ENCODE measurements around the gene DNAH10. TPM values are rescaled to one million over a fixed set of nuclear protein-coding genes. Genes with fewer than 3 reads are reported as not detected.

Gene DNAH10
- total RNA-seq, 1 experiment from 2014 or later: 0.09 TPM

DNA sequence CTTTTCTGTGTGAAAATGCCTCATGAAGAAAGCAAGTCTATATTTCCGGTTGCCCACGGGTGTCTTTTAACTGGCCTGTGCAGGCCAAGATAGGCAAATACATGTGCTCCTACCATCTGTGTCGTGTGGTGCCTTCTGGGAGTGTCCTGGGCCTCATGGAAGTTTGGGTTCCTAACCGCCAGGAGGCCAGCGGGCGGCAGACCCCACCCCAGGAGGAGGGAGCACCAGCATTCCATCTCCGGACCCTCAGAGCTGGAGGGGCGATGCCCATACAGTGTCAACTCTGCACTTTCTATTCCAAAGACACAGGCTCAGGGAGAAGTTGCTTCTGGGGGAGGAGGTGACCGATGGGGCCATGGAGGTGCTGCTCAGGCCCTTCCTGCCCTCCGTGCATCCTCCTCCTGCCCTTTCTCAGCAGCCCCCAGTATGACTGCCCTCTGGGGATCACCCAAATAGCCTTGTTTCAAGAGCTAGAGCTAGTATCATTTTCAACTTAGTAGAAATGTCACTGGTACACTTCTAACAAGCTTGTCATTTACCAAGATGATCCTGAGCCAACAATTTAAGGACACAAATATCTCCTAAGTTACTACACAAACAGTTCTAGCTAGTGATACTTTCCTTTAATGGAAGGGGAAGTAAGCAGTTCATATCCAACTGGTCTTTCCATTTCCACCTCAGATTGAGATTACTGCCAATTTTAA lies 192.7 kb downstream of the DNAH10 start:
- DNase-seq (ENCODE audit: low spot score): no peak
- H3K36me3 Mint-ChIP-seq: no peaks in the 10 kb centered on the region
- ChIA-PET CTCF (interaction anchor here (0.6 to 2.4 kb wide), 3 partner anchors 9 to 143 kb away, joined by 3 to 5 read pairs (median 5); no protein-coding TSS in a partner anchor), POLR2A (no interaction called here)
- no peak overlapping the region for H3K4me3 Mint-ChIP-seq
- H3K27ac Mint-ChIP-seq: no peak overlapping the region
- no peak for ATAC-seq
- H3K27me3 Mint-ChIP-seq (ENCODE audit: low read depth): peaks cover 73% of the 10 kb centered on the region
- H3K9me3 Mint-ChIP-seq: no peaks in the 10 kb centered on the region
- TF ChIP-seq SMAD3 (CRISPR knock-in tag; IDR thresholded peaks at IDR 0.05; ENCODE audit: borderline replicate concordance): no peak
- TF ChIP-seq, protein P1, sequence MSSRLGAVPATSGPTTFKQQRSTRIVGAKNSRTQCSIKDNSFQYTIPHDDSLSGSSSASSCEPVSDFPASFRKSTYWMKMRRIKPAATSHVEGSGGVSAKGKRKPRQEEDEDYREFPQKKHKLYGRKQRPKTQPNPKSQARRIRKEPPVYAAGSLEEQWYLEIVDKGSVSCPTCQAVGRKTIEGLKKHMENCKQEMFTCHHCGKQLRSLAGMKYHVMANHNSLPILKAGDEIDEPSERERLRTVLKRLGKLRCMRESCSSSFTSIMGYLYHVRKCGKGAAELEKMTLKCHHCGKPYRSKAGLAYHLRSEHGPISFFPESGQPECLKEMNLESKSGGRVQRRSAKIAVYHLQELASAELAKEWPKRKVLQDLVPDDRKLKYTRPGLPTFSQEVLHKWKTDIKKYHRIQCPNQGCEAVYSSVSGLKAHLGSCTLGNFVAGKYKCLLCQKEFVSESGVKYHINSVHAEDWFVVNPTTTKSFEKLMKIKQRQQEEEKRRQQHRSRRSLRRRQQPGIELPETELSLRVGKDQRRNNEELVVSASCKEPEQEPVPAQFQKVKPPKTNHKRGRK (CRISPR knock-in tag; IDR thresholded peaks at IDR 0.05; ENCODE audit: borderline replicate concordance): no peak
- TF ChIP-seq NFATC4 (CRISPR knock-in tag; IDR thresholded peaks at IDR 0.05): no peak
- no peak for TF ChIP-seq IRF2 (CRISPR knock-in tag; IDR thresholded peaks at IDR 0.05; ENCODE audit: borderline replicate concordance, low read depth)
- TF ChIP-seq ZNF671 (CRISPR knock-in tag; IDR thresholded peaks at IDR 0.05): no peak
- TF ChIP-seq ZNF416 (CRISPR knock-in tag; IDR thresholded peaks at IDR 0.05): no peak
- TF ChIP-seq, protein P2, sequence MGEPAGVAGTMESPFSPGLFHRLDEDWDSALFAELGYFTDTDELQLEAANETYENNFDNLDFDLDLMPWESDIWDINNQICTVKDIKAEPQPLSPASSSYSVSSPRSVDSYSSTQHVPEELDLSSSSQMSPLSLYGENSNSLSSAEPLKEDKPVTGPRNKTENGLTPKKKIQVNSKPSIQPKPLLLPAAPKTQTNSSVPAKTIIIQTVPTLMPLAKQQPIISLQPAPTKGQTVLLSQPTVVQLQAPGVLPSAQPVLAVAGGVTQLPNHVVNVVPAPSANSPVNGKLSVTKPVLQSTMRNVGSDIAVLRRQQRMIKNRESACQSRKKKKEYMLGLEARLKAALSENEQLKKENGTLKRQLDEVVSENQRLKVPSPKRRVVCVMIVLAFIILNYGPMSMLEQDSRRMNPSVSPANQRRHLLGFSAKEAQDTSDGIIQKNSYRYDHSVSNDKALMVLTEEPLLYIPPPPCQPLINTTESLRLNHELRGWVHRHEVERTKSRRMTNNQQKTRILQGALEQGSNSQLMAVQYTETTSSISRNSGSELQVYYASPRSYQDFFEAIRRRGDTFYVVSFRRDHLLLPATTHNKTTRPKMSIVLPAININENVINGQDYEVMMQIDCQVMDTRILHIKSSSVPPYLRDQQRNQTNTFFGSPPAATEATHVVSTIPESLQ (CRISPR knock-in tag; IDR thresholded peaks at IDR 0.05): no peak
- no peak for TF ChIP-seq ATF3 (CRISPR knock-in tag; conservative IDR thresholded peaks at IDR 0.05)
- TF ChIP-seq ATF1 (CRISPR knock-in tag; IDR thresholded peaks at IDR 0.05): no peak
- no peak for TF ChIP-seq TCF7 (CRISPR knock-in tag; IDR thresholded peaks at IDR 0.05; ENCODE audit: low read depth)
- TF ChIP-seq MXD4 (CRISPR knock-in tag; IDR thresholded peaks at IDR 0.05; ENCODE audit: borderline replicate concordance): no peak
- TF ChIP-seq, protein P3, sequence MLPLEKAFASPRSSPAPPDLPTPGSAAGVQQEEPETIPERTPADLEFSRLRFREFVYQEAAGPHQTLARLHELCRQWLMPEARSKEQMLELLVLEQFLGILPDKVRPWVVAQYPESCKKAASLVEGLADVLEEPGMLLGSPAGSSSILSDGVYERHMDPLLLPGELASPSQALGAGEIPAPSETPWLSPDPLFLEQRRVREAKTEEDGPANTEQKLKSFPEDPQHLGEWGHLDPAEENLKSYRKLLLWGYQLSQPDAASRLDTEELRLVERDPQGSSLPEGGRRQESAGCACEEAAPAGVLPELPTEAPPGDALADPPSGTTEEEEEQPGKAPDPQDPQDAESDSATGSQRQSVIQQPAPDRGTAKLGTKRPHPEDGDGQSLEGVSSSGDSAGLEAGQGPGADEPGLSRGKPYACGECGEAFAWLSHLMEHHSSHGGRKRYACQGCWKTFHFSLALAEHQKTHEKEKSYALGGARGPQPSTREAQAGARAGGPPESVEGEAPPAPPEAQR (CRISPR knock-in tag; IDR thresholded peaks at IDR 0.05): no peak
- no peak for TF ChIP-seq MYBL2 (CRISPR knock-in tag; IDR thresholded peaks at IDR 0.05)
- no peak for TF ChIP-seq HMGXB4 (CRISPR knock-in tag; IDR thresholded peaks at IDR 0.05)
- no peaks in the 10 kb centered on the region for H3K4me1 Mint-ChIP-seq

DNA sequence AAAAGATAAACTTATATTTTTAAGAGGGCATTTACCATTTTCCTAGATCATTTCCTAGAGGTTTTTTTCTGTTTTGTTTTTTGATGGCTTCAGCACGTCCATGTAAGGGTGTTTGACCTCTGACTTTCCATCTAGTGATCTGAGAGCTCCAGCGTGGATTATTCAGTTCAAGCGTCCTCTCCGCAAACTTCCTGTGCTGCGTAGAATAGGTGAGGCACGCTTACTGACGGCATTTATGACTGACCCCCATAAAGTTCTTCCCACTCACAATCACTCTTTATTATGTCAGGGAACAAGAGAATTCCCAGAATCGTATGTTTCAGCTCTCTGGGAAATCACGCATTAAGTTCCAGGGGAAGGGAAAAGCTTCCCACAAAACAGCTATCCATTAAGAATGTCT lies 194.1 kb downstream of the DNAH10 start:
- ATAC-seq (no peak), DNase-seq (ENCODE audit: low spot score) (no peak)
- H3K27ac Mint-ChIP-seq: no peak overlapping the region
- no peak overlapping the region for H3K4me3 Mint-ChIP-seq
- peaks cover 83% of the 10 kb centered on the region for H3K27me3 Mint-ChIP-seq (ENCODE audit: low read depth)
- CTCF ChIA-PET: interaction anchor here (1.9 kb wide), 1 partner anchor 17 kb away, joined by 5 read pairs; no protein-coding TSS in a partner anchor
- POLR2A ChIA-PET: interaction anchor here (1.0 kb wide), 1 partner anchor 10 kb away, joined by 3 read pairs; no protein-coding TSS in a partner anchor
- H3K4me1 Mint-ChIP-seq: no peaks in the 10 kb centered on the region
- no peaks in the 10 kb centered on the region for H3K9me3 Mint-ChIP-seq
- H3K36me3 Mint-ChIP-seq: no peaks in the 10 kb centered on the region
- no peak for TF ChIP-seq NFYB (CRISPR knock-in tag; conservative IDR thresholded peaks at IDR 0.05; ENCODE audit: low read depth)
- TF ChIP-seq, protein P4, sequence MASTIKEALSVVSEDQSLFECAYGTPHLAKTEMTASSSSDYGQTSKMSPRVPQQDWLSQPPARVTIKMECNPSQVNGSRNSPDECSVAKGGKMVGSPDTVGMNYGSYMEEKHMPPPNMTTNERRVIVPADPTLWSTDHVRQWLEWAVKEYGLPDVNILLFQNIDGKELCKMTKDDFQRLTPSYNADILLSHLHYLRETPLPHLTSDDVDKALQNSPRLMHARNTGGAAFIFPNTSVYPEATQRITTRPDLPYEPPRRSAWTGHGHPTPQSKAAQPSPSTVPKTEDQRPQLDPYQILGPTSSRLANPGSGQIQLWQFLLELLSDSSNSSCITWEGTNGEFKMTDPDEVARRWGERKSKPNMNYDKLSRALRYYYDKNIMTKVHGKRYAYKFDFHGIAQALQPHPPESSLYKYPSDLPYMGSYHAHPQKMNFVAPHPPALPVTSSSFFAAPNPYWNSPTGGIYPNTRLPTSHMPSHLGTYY (CRISPR knock-in tag; IDR thresholded peaks at IDR 0.05): no peak
- TF ChIP-seq, protein P5, sequence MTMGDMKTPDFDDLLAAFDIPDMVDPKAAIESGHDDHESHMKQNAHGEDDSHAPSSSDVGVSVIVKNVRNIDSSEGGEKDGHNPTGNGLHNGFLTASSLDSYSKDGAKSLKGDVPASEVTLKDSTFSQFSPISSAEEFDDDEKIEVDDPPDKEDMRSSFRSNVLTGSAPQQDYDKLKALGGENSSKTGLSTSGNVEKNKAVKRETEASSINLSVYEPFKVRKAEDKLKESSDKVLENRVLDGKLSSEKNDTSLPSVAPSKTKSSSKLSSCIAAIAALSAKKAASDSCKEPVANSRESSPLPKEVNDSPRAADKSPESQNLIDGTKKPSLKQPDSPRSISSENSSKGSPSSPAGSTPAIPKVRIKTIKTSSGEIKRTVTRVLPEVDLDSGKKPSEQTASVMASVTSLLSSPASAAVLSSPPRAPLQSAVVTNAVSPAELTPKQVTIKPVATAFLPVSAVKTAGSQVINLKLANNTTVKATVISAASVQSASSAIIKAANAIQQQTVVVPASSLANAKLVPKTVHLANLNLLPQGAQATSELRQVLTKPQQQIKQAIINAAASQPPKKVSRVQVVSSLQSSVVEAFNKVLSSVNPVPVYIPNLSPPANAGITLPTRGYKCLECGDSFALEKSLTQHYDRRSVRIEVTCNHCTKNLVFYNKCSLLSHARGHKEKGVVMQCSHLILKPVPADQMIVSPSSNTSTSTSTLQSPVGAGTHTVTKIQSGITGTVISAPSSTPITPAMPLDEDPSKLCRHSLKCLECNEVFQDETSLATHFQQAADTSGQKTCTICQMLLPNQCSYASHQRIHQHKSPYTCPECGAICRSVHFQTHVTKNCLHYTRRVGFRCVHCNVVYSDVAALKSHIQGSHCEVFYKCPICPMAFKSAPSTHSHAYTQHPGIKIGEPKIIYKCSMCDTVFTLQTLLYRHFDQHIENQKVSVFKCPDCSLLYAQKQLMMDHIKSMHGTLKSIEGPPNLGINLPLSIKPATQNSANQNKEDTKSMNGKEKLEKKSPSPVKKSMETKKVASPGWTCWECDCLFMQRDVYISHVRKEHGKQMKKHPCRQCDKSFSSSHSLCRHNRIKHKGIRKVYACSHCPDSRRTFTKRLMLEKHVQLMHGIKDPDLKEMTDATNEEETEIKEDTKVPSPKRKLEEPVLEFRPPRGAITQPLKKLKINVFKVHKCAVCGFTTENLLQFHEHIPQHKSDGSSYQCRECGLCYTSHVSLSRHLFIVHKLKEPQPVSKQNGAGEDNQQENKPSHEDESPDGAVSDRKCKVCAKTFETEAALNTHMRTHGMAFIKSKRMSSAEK (CRISPR knock-in tag; IDR thresholded peaks at IDR 0.05; ENCODE audit: borderline replicate concordance): no peak
- TF ChIP-seq GRHL2 (CRISPR knock-in tag; IDR thresholded peaks at IDR 0.05; ENCODE audit: insufficient replicate concordance, severe bottlenecking): no peak
- TF ChIP-seq CTCF (IDR thresholded peaks at IDR 0.05): no peak
